GM23338 (cell line): ENCODE data around the gene LIN7A. TPM values are rescaled to one million over a fixed set of nuclear protein-coding genes. Genes with fewer than 3 reads are reported as not detected.

Experiments used
- ATAC-seq: fragments of 200-7000 bp; cut with Tn5 transposase; 3 replicates; pipeline ENCODE4 v1.9.1; 2020
- DNase-seq: peaks from one replicate; pipeline ENCODE4 v3.0.0-alpha.2; 2015; ENCODE audit warnings: low spot score
- H2AFZ ChIP-seq: fragments of 200-600 bp; sonication (generic); 2 replicates; pipeline ENCODE4 v1.8.0; 2016; ENCODE audit warnings: antibody characterized with exemption, mild to moderate bottlenecking, moderate library complexity
- H3F3A ChIP-seq: fragments of 200-600 bp; sonication (generic); replicated peaks from 2 replicates; pipeline ENCODE4 v1.8.0; 2017; ENCODE audit warnings: antibody characterized with exemption, mixed run types, low read depth
- H3K27ac ChIP-seq: fragments of 200-600 bp; sonication (generic); 2 replicates; pipeline ENCODE4 v1.6.1; 2016; ENCODE audit warnings: low read depth
- H3K27me3 ChIP-seq: fragments of 200-600 bp; sonication (generic); 2 replicates; pipeline ENCODE4 v1.8.0; 2016; ENCODE audit warnings: mild to moderate bottlenecking, mixed run types, moderate library complexity; ENCODE audit not compliant: insufficient read depth
- H3K36me3 ChIP-seq: fragments of 200-600 bp; sonication (generic); 2 replicates; pipeline ENCODE4 v1.8.0; 2016; ENCODE audit warnings: mild to moderate bottlenecking; ENCODE audit not compliant: insufficient read depth
- H3K4me1 ChIP-seq: fragments of 200-600 bp; sonication (generic); 2 replicates; pipeline ENCODE4 v1.8.0; 2016; ENCODE audit warnings: mild to moderate bottlenecking, moderate library complexity; ENCODE audit not compliant: insufficient read depth
- H3K4me2 ChIP-seq: fragments of 200-600 bp; sonication (generic); 2 replicates; pipeline ENCODE4 v1.7.1; 2017; ENCODE audit warnings: mixed run types
- H3K4me3 ChIP-seq: fragments of 200-600 bp; sonication (generic); 2 replicates; pipeline ENCODE4 v1.6.1; 2016; ENCODE audit warnings: mixed run types
- H3K79me2 ChIP-seq: fragments of 200-600 bp; sonication (generic); replicated peaks from 2 replicates; pipeline ENCODE4 v1.8.0; 2017; ENCODE audit warnings: mild to moderate bottlenecking; ENCODE audit not compliant: insufficient read depth
- H3K9me2 ChIP-seq: fragments of 200-600 bp; sonication (generic); 2 replicates; pipeline ENCODE4 v1.8.0; 2017; ENCODE audit not compliant: insufficient read depth
- H4K20me1 ChIP-seq: fragments of 200-600 bp; sonication (generic); replicated peaks from 2 replicates; pipeline ENCODE4 v1.8.0; 2017; ENCODE audit warnings: mild to moderate bottlenecking; ENCODE audit not compliant: insufficient read depth
- H3K27ac Mint-ChIP-seq: 2 replicates; pipeline ENCODE4 v1.8.0; 2020; ENCODE audit warnings: inconsistent platforms, mild to moderate bottlenecking, moderate library complexity, mixed read lengths
- H3K27me3 Mint-ChIP-seq: 3 replicates; pipeline ENCODE4 v1.8.0; 2022; ENCODE audit warnings: low read depth, mild to moderate bottlenecking, moderate library complexity, mixed read lengths, inconsistent platforms; ENCODE audit not compliant: insufficient read depth, poor library complexity
- H3K36me3 Mint-ChIP-seq: 3 replicates; pipeline ENCODE4 v1.8.0; 2021; ENCODE audit warnings: low read depth, mild to moderate bottlenecking, inconsistent platforms, moderate library complexity, mixed read lengths
- H3K4me1 Mint-ChIP-seq: 3 replicates; pipeline ENCODE4 v1.8.0; 2020; ENCODE audit warnings: mild to moderate bottlenecking, inconsistent platforms, mixed read lengths
- H3K4me3 Mint-ChIP-seq: 3 replicates; pipeline ENCODE4 v1.8.0; 2021; ENCODE audit warnings: moderate library complexity, mild to moderate bottlenecking, inconsistent platforms, mixed read lengths
- H3K9me3 Mint-ChIP-seq: 3 replicates; pipeline ENCODE4 v1.8.0; 2020; ENCODE audit warnings: moderate library complexity, mild to moderate bottlenecking, inconsistent platforms, mixed read lengths
- CREB1 ChIP-seq: fragments of 250-450 bp; sonication (Bioruptor Pico); IDR thresholded peaks from 2 replicates; pipeline ENCODE4 v1.5.0; 2020; ENCODE audit warnings: low read depth, mild to moderate bottlenecking, moderate library complexity
- EZH2phosphoT487 ChIP-seq: fragments of 200-600 bp; sonication (generic); IDR thresholded peaks from one replicate; pipeline ENCODE4 v1.8.1; 2018; ENCODE audit warnings: antibody characterized with exemption; ENCODE audit not compliant: unreplicated experiment
- polyA plus RNA-seq: library from polyadenylated mRNA; unstranded; fragments of >200 nt; fragmentation: Nextera tagmentation; extraction: Ambion mirVana; gene quantifications from 2 replicates; pipeline ENCODE4 v1.2.1, GENCODE V29; 2016
- total RNA-seq: library from RNA; depleted of rRNA; stranded (reverse); fragments of >200 nt; shearing (Covaris generic); gene quantifications from 2 replicates; pipeline ENCODE4 v1.2.3, GENCODE V29; 2014
- TF ChIP-seq, protein P1 (sequence below): IDR thresholded peaks from one replicate; pipeline ENCODE4 v1.6.1; 2018; ENCODE audit warnings: antibody characterized with exemption; ENCODE audit not compliant: unreplicated experiment
- TF ChIP-seq, protein P2 (sequence below), 2 experiments: fragments of 200-600 bp in 1 of 2; sonication (generic) in 1 of 2; conservative IDR thresholded peaks; 2 replicates each; pipeline versions ENCODE4 v1.5.1 to v1.6.1; 2016 to 2017; ENCODE audit warnings: antibody characterized with exemption in 2 of 2, low read depth in 2 of 2, mild to moderate bottlenecking in 2 of 2, moderate library complexity in 1 of 2
- TF ChIP-seq, protein P3 (sequence below): IDR thresholded peaks from 2 replicates; pipeline ENCODE4 v1.6.1; 2016; ENCODE audit warnings: antibody characterized with exemption

The LIN7A gene
- total and polyA plus RNA-seq, 2 experiments from 2014 or later, result 5.7 to 6.5 TPM

DNA sequence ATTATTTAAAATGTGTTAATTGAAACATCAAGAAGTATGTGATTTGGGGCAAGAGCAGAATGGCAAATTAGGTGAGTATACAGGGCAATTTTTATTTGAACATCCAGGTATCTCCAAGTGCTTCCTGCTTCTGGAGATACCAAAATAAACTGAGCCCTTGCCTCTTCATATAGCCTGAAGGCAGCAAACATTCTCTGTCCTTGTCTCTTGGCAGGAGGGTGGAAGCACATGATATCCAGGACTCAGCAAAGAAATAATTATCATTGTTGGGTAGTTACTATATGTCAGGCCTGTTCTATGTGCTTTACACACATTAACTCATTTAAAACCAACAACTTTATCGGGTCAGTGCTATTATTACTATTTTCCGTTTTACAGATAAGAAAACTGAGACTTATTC is 12.5 kb downstream of the LIN7A start:
- H3F3A ChIP-seq, result no peaks in the 10 kb centered on the region
- DNase-seq (no peak), ATAC-seq (no peak)
- H3K36me3 Mint-ChIP-seq, result peaks cover 8% of the 10 kb centered on the region; the same call in 2 of the 3 replicates
- no peak overlapping the region for H3K27ac Mint-ChIP-seq
- no peaks in the 10 kb centered on the region for H4K20me1 ChIP-seq
- no peaks in the 10 kb centered on the region for H3K36me3 ChIP-seq
- H3K9me2 ChIP-seq, result no peaks in the 10 kb centered on the region
- no peak for TF ChIP-seq CREB1
- H3K4me3 ChIP-seq, result no peak overlapping the region
- H3K4me3 Mint-ChIP-seq, result no peak overlapping the region
- H3K27me3 ChIP-seq, result no peaks in the 10 kb centered on the region
- H3K4me1 ChIP-seq, result no peaks in the 10 kb centered on the region
- H3K4me2 ChIP-seq, result no peak overlapping the region
- H3K79me2 ChIP-seq, result no peaks in the 10 kb centered on the region
- no peaks in the 10 kb centered on the region for H3K27me3 Mint-ChIP-seq
- no peak overlapping the region for H3K27ac ChIP-seq
- no peaks in the 10 kb centered on the region; the same call in 2 of the 3 replicates for H3K9me3 Mint-ChIP-seq
- H2AFZ ChIP-seq, result no peak overlapping the region
- no peaks in the 10 kb centered on the region; the same call in 2 of the 3 replicates for H3K4me1 Mint-ChIP-seq

DNA sequence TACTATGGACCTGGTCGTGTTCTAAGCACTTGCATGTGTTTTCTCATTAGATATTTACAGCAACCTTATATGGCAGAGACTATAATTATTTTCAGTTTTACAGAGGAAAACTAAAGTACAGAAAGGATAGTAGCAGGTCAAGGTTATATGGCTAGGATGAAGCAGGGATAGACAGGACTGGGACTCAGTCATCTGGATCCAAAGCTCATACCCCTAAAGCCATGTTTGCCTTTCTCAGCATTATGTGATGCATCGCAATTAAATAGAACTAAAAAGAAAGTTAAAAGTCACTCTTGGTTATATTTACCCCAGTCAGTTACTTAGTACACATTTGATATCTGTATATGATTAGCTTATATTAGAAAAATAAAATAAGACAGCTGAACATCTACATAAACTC is 13.3 kb downstream of the LIN7A start:
- H3K4me1 ChIP-seq, result no peaks in the 10 kb centered on the region
- H3K36me3 ChIP-seq, result no peaks in the 10 kb centered on the region

More for the DNA sequence above, 13.3 kb downstream of the LIN7A start:
- TF ChIP-seq, protein P1, sequence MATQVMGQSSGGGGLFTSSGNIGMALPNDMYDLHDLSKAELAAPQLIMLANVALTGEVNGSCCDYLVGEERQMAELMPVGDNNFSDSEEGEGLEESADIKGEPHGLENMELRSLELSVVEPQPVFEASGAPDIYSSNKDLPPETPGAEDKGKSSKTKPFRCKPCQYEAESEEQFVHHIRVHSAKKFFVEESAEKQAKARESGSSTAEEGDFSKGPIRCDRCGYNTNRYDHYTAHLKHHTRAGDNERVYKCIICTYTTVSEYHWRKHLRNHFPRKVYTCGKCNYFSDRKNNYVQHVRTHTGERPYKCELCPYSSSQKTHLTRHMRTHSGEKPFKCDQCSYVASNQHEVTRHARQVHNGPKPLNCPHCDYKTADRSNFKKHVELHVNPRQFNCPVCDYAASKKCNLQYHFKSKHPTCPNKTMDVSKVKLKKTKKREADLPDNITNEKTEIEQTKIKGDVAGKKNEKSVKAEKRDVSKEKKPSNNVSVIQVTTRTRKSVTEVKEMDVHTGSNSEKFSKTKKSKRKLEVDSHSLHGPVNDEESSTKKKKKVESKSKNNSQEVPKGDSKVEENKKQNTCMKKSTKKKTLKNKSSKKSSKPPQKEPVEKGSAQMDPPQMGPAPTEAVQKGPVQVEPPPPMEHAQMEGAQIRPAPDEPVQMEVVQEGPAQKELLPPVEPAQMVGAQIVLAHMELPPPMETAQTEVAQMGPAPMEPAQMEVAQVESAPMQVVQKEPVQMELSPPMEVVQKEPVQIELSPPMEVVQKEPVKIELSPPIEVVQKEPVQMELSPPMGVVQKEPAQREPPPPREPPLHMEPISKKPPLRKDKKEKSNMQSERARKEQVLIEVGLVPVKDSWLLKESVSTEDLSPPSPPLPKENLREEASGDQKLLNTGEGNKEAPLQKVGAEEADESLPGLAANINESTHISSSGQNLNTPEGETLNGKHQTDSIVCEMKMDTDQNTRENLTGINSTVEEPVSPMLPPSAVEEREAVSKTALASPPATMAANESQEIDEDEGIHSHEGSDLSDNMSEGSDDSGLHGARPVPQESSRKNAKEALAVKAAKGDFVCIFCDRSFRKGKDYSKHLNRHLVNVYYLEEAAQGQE, result no peak
- TF ChIP-seq, protein P2, sequence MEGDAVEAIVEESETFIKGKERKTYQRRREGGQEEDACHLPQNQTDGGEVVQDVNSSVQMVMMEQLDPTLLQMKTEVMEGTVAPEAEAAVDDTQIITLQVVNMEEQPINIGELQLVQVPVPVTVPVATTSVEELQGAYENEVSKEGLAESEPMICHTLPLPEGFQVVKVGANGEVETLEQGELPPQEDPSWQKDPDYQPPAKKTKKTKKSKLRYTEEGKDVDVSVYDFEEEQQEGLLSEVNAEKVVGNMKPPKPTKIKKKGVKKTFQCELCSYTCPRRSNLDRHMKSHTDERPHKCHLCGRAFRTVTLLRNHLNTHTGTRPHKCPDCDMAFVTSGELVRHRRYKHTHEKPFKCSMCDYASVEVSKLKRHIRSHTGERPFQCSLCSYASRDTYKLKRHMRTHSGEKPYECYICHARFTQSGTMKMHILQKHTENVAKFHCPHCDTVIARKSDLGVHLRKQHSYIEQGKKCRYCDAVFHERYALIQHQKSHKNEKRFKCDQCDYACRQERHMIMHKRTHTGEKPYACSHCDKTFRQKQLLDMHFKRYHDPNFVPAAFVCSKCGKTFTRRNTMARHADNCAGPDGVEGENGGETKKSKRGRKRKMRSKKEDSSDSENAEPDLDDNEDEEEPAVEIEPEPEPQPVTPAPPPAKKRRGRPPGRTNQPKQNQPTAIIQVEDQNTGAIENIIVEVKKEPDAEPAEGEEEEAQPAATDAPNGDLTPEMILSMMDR (conservative IDR thresholded peaks at IDR 0.05; ENCODE audit: low read depth in 2 of 2), result no peak
- TF ChIP-seq EZH2phosphoT487, result no peak
- TF ChIP-seq, protein P3, sequence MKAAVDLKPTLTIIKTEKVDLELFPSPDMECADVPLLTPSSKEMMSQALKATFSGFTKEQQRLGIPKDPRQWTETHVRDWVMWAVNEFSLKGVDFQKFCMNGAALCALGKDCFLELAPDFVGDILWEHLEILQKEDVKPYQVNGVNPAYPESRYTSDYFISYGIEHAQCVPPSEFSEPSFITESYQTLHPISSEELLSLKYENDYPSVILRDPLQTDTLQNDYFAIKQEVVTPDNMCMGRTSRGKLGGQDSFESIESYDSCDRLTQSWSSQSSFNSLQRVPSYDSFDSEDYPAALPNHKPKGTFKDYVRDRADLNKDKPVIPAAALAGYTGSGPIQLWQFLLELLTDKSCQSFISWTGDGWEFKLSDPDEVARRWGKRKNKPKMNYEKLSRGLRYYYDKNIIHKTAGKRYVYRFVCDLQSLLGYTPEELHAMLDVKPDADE, result no peak
- DNase-seq, result no peak
- Mint-ChIP-seq H3K9me3 (no peaks in the 10 kb centered on the region; the same call in 2 of the 3 replicates), H3K27ac (no peak overlapping the region), H3K36me3 (peaks cover 8% of the 10 kb centered on the region; the same call in 2 of the 3 replicates), H3K4me3 (no peak overlapping the region), H3K27me3 (no peaks in the 10 kb centered on the region), H3K4me1 (no peaks in the 10 kb centered on the region; the same call in 2 of the 3 replicates)
- Histone ChIP-seq H3K27me3 (no peaks in the 10 kb centered on the region), H3K4me2 (no peak overlapping the region), H2AFZ (no peak overlapping the region), H3K4me3 (no peak overlapping the region), H3K79me2 (no peaks in the 10 kb centered on the region), H4K20me1 (no peaks in the 10 kb centered on the region), H3F3A (no peaks in the 10 kb centered on the region), H3K9me2 (no peaks in the 10 kb centered on the region), H3K27ac (no peak overlapping the region)
- ATAC-seq, result no peak
